HepG2 (cell line): ENCODE results near the gene SH2D6. TPM values are rescaled to one million over a fixed set of nuclear protein-coding genes. Genes with fewer than 3 reads are reported as not detected.

Source experiments
- ATAC-seq: fragments of 200-7000 bp; cut with Tn5 transposase; 3 replicates; pipeline ENCODE4 v1.9.1; 2020; ENCODE audit warnings: mild to moderate bottlenecking, moderate library complexity
- BruUV-seq: library from RNA; stranded (reverse); fragments of 400-500 nt; replicated peaks from 2 replicates; lab custom pipeline; 2021; lab: Mats Ljungman, UMichigan
- CTCF ChIA-PET: fragments of 300-600 bp; formaldehyde crosslinking; extraction: SDS; loops from one replicate; lab custom pipeline; 2021; ENCODE audit warnings: low total read pairs, inconsistent platforms, low intra/inter-chr PET ratio; lab: Yijun Ruan, JAX
- POLR2A ChIA-PET: fragments of 350-600 bp; sonication (Branson Sonifier 250); formaldehyde crosslinking; loops from one replicate; lab custom pipeline; 2020; ENCODE audit warnings: antibody characterized with exemption, inconsistent platforms; lab: Yijun Ruan, JAX
- DNase-seq: peaks from one replicate; pipeline ENCODE4 v3.0.0-alpha.2; 2015; ENCODE audit warnings: low spot score
- FAIRE-seq: peaks from 3 replicates; lab custom pipeline; 2011; peaks lifted over from hg19 to GRCh38; lab: Jason Lieb, UNC
- H2AFZ ChIP-seq: one replicate; pipeline ENCODE4 v1.6.1; 2011; ENCODE audit warnings: low read length, inconsistent platforms
- H3K27ac ChIP-seq: fragments of 300-600 bp; 3 replicates; pipeline ENCODE4 v1.8.0; 2011; ENCODE audit warnings: mixed run types, mild to moderate bottlenecking, mixed read lengths, low read length, inconsistent platforms; ENCODE audit not compliant: insufficient read depth; ENCODE audit errors: extremely low read length
- H3K27me3 ChIP-seq, 2 experiments: fragments of 200-600 bp in 1 of 2; 2 replicates in 1 of 2; 3 replicates in 1 of 2; pipeline versions ENCODE4 v1.6.0 to v1.8.0; 2011; ENCODE audit warnings: low read length in 2 of 2, mild to moderate bottlenecking in 2 of 2, moderate library complexity in 2 of 2, inconsistent platforms in 1 of 2; ENCODE audit not compliant: insufficient read depth in 2 of 2, control insufficient read depth in 1 of 2
- H3K36me3 ChIP-seq, 2 experiments: fragments of 200-600 bp in 1 of 2; replicated peaks in 1 of 2; 2 replicates in 1 of 2; 3 replicates in 1 of 2; pipeline versions ENCODE4 v1.5.1 to v1.8.0; 2011; ENCODE audit warnings: low read length in 2 of 2, inconsistent platforms in 1 of 2; ENCODE audit not compliant: insufficient read depth in 2 of 2, control insufficient read depth in 1 of 2
- H3K4me1 ChIP-seq: 2 replicates; pipeline ENCODE4 v1.5.1; 2012; ENCODE audit warnings: low read length, inconsistent platforms; ENCODE audit not compliant: insufficient read depth
- H3K4me2 ChIP-seq: 2 replicates; pipeline ENCODE4 v1.6.0; 2011; ENCODE audit warnings: low read depth, low read length, inconsistent platforms
- H3K4me3 ChIP-seq, 3 experiments: fragments of 200-600 bp in 1 of 3; sonication (generic), shearing (Covaris generic) in 1 of 3; replicated peaks in 1 of 3; 2 replicates each; pipeline ENCODE4 v1.5.1; 2011 to 2016; ENCODE audit warnings: low read length in 3 of 3, inconsistent platforms in 2 of 3, low read depth in 2 of 3, mild to moderate bottlenecking in 2 of 3, control low read depth in 1 of 3, mixed read lengths in 1 of 3; ENCODE audit not compliant: insufficient read depth in 1 of 3
- H3K79me2 ChIP-seq: one replicate; pipeline ENCODE4 v1.6.1; 2011; ENCODE audit warnings: low read length, inconsistent platforms; ENCODE audit not compliant: insufficient read depth
- H3K9ac ChIP-seq: 2 replicates; pipeline ENCODE4 v1.6.0; 2011; ENCODE audit warnings: mild to moderate bottlenecking, low read depth, low read length, inconsistent platforms; ENCODE audit not compliant: insufficient read depth
- H3K9me3 ChIP-seq: 2 replicates; pipeline ENCODE4 v1.5.1; 2012; ENCODE audit warnings: mild to moderate bottlenecking, low read length
- H4K20me1 ChIP-seq: 2 replicates; pipeline ENCODE4 v1.6.0; 2011; ENCODE audit warnings: inconsistent platforms, mild to moderate bottlenecking, low read length, moderate library complexity; ENCODE audit not compliant: insufficient read depth
- GLI4 ChIP-seq: sonication (generic); formaldehyde crosslinking; IDR thresholded peaks from 2 replicates; pipeline ENCODE4 v1.5.1; 2020; ENCODE audit warnings: missing genetic modification reagents, mild to moderate bottlenecking, moderate library complexity, borderline replicate concordance
- KDM5B ChIP-seq: sonication (generic); formaldehyde crosslinking; IDR thresholded peaks from 2 replicates; pipeline ENCODE4 v1.4.0; 2020; ENCODE audit warnings: missing genetic modification reagents, mild to moderate bottlenecking, borderline replicate concordance
- KLF9 ChIP-seq: IDR thresholded peaks from 2 replicates; pipeline ENCODE4 v1.6.1; 2016; ENCODE audit warnings: low read depth
- MED8 ChIP-seq: sonication (generic); formaldehyde crosslinking; IDR thresholded peaks from 2 replicates; pipeline ENCODE4 v1.8.1; 2023; ENCODE audit warnings: mild to moderate bottlenecking, missing genetic modification reagents; ENCODE audit not compliant: insufficient replicate concordance
- SMYD3 ChIP-seq: sonication (generic); formaldehyde crosslinking; IDR thresholded peaks from 2 replicates; pipeline ENCODE4 v1.8.1; 2023; ENCODE audit warnings: mild to moderate bottlenecking, missing genetic modification reagents
- SNRNP70 ChIP-seq: fragments of 200-400 bp; formaldehyde crosslinking; IDR thresholded peaks from 2 replicates; pipeline ENCODE4 v1.6.1; 2017; ENCODE audit warnings: mild to moderate bottlenecking, low read depth, low read length, moderate library complexity
- SOX13 ChIP-seq, 3 experiments: fragments of 450-650 bp in 1 of 3; sonication (generic) in 1 of 3; formaldehyde crosslinking in 1 of 3; IDR thresholded peaks in 2 of 3; conservative IDR thresholded peaks in 1 of 3; 2 replicates each; pipeline versions ENCODE4 v1.5.0 to v1.6.1; 2016 to 2020; ENCODE audit warnings: antibody characterized with exemption in 1 of 3, mild to moderate bottlenecking in 1 of 3, missing compliant biosample characterization in 1 of 3, missing genetic modification reagents in 1 of 3, moderate library complexity in 1 of 3
- TGIF2 ChIP-seq: IDR thresholded peaks from 2 replicates; pipeline ENCODE4 v1.6.1; 2016; ENCODE audit warnings: control low read depth, missing compliant biosample characterization
- ZNF24 ChIP-seq: fragments of 450-650 bp; IDR thresholded peaks from 2 replicates; pipeline ENCODE4 v1.6.1; 2017; ENCODE audit warnings: antibody characterized with exemption, mild to moderate bottlenecking
- ZNF263 ChIP-seq: sonication (generic); formaldehyde crosslinking; IDR thresholded peaks from 2 replicates; pipeline ENCODE4 v1.4.0; 2020; ENCODE audit warnings: missing genetic modification reagents
- ZNF607 ChIP-seq: sonication (generic); formaldehyde crosslinking; IDR thresholded peaks from 2 replicates; pipeline ENCODE4 v1.5.1; 2020; ENCODE audit warnings: missing genetic modification reagents, mild to moderate bottlenecking, borderline replicate concordance
- ZNF816 ChIP-seq: sonication (generic); formaldehyde crosslinking; IDR thresholded peaks from 2 replicates; pipeline ENCODE4 v1.8.0; 2022; ENCODE audit warnings: missing genetic modification reagents, mild to moderate bottlenecking, borderline replicate concordance
- WGBS: methylation state at CpG from one replicate; pipeline ENCODE4 v1.1.6; 2017; ENCODE audit warnings: low lambda C conversion rate; 5-methylcytosine and 5-hydroxymethylcytosine counted together
- in situ Hi-C: cut with HindIII; loops from 2 replicates; pipeline ENCODE4 v1.10.0; 2017; ENCODE audit warnings: low pct_unique_long_range_greater_than_20kb; ENCODE audit not compliant: extremely low pct_ligation_motif_present
- intact Hi-C: fragments of 100-400 bp; cut with micrococcal nuclease; formaldehyde crosslinking; loops from one replicate; pipeline ENCODE4 v1.10.0; 2022; ENCODE audit not compliant: unreplicated experiment
- polyA plus RNA-seq, 8 experiments: library from polyadenylated mRNA; depleted of rRNA in 3 of 8; stranded (reverse) in 7 of 8; unstranded in 1 of 8; fragments of >200 nt; fragmentation: Illumina TruSeq in 4 of 8; extraction: Trizol in 4 of 8; gene quantifications; 2 replicates each; pipeline versions ENCODE4 v1.2.1 to v1.2.3, GENCODE V29; 2011 to 2016; ENCODE audit warnings: low read depth in 4 of 8, missing spikeins in 1 of 8, mixed read lengths in 1 of 8; ENCODE audit not compliant: insufficient read depth in 1 of 8
- total RNA-seq, 5 experiments: library from RNA; depleted of rRNA; stranded (reverse); fragments of >200 nt; fragmentation: Illumina TruSeq; extraction: Trizol; gene quantifications; 2 replicates each; pipeline ENCODE4 v1.2.3, GENCODE V29; 2016; ENCODE audit warnings: low read depth in 1 of 5
- TF ChIP-seq, protein P1 (sequence below): sonication (generic); formaldehyde crosslinking; IDR thresholded peaks from 2 replicates; pipeline ENCODE4 v1.4.0; 2020; ENCODE audit warnings: mild to moderate bottlenecking, missing genetic modification reagents
- TF ChIP-seq, protein P2 (sequence below): sonication (generic); formaldehyde crosslinking; IDR thresholded peaks from 2 replicates; pipeline ENCODE4 v1.4.0; 2020; ENCODE audit warnings: missing genetic modification reagents

The SH2D6 gene
- total and polyA plus RNA-seq, 2 of the 13 experiments (the other 11 are each of a cell fraction or from before 2014, with no cell fraction given) = 0.11 to 0.26 TPM

DNA sequence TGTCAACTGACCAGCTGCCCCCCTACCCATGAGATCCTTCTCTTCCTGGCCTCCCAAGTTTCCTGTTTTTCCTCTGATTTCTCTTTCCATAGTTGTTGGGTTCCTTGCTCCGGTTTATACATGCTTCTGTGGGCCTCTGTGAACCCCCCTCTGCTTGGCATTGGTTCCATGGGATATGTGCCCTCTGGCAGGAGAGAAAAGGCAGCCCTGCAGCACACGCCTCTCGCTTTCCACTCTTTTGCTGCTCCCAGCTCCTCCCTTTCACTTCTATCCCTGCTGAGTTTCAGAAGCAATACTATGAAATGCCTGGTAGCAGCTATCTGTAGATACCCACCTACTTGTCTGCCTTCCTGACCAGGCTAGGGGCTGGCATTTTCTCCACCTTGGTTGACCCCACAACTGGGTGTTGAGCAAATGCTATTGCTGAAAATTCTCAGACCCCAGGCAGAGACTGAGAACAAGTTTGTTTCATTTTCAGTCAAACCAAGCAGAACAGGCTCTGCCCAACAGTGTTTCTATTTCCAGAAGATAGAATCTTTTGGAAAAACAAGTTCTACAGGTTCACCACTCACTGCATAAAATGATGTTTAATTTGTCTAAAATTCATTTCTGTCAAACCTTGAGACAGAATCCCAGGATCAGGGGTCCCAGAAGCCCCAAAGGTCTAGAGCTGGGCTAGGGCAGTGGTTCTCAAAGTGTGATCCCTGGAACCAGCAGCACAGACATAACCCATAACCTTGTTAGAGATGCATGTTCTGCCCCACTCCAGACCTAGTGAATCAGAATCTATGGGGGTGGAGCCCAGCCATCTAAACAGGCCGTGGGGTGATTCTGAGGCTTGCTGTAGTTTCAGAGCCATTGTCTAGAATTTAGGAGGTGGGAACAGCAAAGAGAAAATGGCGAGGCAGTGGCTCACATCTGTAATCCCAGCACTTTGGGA, 21.7 kb upstream of the SH2D6 start (continued):
- TF ChIP-seq KDM5B (CRISPR knock-in tag) = no peak

DNA sequence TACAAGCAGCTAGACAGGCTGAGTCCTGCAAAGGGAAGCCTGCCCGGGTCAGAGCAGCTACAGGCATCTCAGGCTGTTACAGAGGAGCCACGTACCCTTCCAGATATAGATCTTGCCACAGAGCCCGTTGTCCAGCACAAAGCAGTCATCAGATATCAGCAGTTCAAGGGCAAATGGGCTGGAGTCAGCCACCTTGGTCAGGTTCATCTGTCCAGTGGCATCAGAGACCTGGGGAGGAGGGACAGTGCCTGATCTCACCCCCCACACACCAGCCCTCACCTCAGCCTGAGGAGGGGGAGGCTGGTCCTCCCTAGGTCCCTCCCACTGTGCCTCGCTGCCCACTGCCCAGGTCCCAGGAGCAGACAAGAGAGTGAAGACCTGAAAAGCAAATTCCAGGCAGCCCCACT, 20.6 kb upstream of the SH2D6 start:
- no peaks in the 10 kb centered on the region for H3K36me3 ChIP-seq
- CTCF ChIA-PET = no interaction called here
- H3K27ac ChIP-seq = no peak overlapping the region
- H2AFZ ChIP-seq = no peak overlapping the region
- no peaks in the 10 kb centered on the region for H3K79me2 ChIP-seq
- peaks cover 38% of the 10 kb centered on the region for H3K4me1 ChIP-seq
- ATAC-seq (peak; percentile 11; the same call in 1 of the 3 replicates), DNase-seq (no peak), FAIRE-seq (no peak)
- no peak overlapping the region for H3K9ac ChIP-seq
- H3K4me3 ChIP-seq = no peak overlapping the region
- H3K4me2 ChIP-seq = no peak overlapping the region
- no peaks in the 10 kb centered on the region for H4K20me1 ChIP-seq
- in situ Hi-C loops = no loop called here
- POLR2A ChIA-PET = interaction anchor here (1.5 to 1.6 kb wide), 2 partner anchors 21 to 163 kb away, joined by 5 to 6 read pairs; partner anchors contain the start of genes GGCX and SH2D6
- no TSS peak for BruUV-seq
- no peaks in the 10 kb centered on the region for H3K9me3 ChIP-seq
- intact Hi-C loops = no loop called here
- 25% methylated on average over 2 of the region's 4 CpGs for WGBS
- H3K27me3 ChIP-seq = no peaks in the 10 kb centered on the region
- TF ChIP-seq GLI4 (no peak), ZNF263 (CRISPR knock-in tag) (peak; percentile 95), TGIF2 (CRISPR knock-in tag) (no peak), ZNF816 (CRISPR knock-in tag) (no peak), SOX13 (IDR thresholded peaks at IDR 0.05) (no peak), SOX13 (CRISPR knock-in tag; conservative IDR thresholded peaks at IDR 0.05 in 1 of 2, IDR thresholded peaks at IDR 0.05 in 1 of 2) (peak in 1 of 2 experiments; percentile 26; a peak in 1 of 4 replicates), KLF9 (CRISPR knock-in tag) (no peak), SNRNP70 (no peak), ZNF607 (CRISPR knock-in tag) (no peak), MED8 (CRISPR knock-in tag) (no peak), SMYD3 (CRISPR knock-in tag) (no peak), ZNF24 (no peak)
- TF ChIP-seq, protein P1, sequence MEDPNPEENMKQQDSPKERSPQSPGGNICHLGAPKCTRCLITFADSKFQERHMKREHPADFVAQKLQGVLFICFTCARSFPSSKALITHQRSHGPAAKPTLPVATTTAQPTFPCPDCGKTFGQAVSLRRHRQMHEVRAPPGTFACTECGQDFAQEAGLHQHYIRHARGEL (CRISPR knock-in tag) = no peak
- TF ChIP-seq, protein P2, sequence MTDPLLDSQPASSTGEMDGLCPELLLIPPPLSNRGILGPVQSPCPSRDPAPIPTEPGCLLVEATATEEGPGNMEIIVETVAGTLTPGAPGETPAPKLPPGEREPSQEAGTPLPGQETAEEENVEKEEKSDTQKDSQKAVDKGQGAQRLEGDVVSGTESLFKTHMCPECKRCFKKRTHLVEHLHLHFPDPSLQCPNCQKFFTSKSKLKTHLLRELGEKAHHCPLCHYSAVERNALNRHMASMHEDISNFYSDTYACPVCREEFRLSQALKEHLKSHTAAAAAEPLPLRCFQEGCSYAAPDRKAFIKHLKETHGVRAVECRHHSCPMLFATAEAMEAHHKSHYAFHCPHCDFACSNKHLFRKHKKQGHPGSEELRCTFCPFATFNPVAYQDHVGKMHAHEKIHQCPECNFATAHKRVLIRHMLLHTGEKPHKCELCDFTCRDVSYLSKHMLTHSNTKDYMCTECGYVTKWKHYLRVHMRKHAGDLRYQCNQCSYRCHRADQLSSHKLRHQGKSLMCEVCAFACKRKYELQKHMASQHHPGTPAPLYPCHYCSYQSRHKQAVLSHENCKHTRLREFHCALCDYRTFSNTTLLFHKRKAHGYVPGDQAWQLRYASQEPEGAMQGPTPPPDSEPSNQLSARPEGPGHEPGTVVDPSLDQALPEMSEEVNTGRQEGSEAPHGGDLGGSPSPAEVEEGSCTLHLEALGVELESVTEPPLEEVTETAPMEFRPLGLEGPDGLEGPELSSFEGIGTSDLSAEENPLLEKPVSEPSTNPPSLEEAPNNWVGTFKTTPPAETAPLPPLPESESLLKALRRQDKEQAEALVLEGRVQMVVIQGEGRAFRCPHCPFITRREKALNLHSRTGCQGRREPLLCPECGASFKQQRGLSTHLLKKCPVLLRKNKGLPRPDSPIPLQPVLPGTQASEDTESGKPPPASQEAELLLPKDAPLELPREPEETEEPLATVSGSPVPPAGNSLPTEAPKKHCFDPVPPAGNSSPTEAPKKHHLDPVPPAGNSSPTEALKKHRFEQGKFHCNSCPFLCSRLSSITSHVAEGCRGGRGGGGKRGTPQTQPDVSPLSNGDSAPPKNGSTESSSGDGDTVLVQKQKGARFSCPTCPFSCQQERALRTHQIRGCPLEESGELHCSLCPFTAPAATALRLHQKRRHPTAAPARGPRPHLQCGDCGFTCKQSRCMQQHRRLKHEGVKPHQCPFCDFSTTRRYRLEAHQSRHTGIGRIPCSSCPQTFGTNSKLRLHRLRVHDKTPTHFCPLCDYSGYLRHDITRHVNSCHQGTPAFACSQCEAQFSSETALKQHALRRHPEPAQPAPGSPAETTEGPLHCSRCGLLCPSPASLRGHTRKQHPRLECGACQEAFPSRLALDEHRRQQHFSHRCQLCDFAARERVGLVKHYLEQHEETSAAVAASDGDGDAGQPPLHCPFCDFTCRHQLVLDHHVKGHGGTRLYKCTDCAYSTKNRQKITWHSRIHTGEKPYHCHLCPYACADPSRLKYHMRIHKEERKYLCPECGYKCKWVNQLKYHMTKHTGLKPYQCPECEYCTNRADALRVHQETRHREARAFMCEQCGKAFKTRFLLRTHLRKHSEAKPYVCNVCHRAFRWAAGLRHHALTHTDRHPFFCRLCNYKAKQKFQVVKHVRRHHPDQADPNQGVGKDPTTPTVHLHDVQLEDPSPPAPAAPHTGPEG = no peak
